Renal cortical epithelial cell (primary cell): ENCODE results near the gene GMPPA. TPM values are rescaled to one million over a fixed set of nuclear protein-coding genes. Genes with fewer than 3 reads are reported as not detected.

Source experiments
- DNase-seq: peaks from one replicate; pipeline ENCODE4 v3.0.0-alpha.2; 2011; ENCODE audit warnings: low read depth
- total RNA-seq: library from RNA; depleted of rRNA; stranded (reverse); fragments of >200 nt; gene quantifications from 2 replicates; pipeline ENCODE4 v1.2.3, GENCODE V29; 2014

The GMPPA gene
- total RNA-seq, 1 donor from 2014 or later, result 32.0 TPM

DNA sequence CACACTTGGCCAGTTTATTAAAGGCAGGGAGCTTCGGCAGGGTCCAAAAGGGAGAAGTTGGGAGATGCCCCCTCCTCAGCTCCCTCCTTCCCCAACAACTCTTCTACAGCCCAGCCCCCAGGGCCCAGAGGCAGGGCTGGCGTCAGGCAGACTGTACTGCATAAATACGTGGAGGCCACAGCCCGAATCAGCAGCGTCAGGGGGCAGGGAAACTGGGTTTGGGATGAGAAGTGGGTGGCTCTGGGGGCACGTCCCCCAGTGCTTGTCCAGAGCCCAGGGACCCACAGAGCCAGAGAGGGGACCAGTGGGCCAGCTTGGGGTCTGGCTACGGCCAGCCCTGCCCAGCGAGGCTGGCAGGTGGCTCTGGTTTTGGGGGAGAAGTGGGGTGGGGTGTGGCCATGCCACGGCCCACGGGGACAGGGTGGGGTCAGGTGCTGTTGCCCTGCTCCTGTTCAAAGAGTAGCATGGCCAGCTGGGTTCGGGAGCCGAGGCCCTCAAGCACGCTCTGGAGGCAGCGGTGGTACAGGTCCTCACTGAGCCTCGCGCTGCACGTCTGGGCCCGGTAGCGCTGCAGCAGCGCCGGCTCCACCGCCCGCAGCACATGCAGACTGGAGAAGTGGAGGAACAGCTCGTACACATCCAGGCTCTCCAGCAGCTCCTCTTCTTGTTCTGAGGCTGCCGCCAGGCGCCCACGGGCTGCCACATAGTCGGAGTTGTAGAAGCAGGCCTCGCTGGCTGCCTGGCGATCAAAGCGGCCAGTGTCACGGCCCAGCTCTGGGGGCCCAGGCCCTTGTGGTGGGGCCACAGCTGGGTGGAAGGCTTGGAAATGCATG, 40.5 kb downstream of the GMPPA start:
- no peak for DNase-seq

GRCh38 chr2:219539926-219540678, 41.4 kb downstream of the GMPPA start:
- DNase-seq, result no peak

GRCh38 chr2:219540784-219541504, 42.3 kb downstream of the GMPPA start:
- DNase-seq, result no peak

- DNase-seq, result peak; percentile 55
Measured at GRCh38 chr2:219541611-219542180, 43.0 kb downstream of the GMPPA start.

DNA sequence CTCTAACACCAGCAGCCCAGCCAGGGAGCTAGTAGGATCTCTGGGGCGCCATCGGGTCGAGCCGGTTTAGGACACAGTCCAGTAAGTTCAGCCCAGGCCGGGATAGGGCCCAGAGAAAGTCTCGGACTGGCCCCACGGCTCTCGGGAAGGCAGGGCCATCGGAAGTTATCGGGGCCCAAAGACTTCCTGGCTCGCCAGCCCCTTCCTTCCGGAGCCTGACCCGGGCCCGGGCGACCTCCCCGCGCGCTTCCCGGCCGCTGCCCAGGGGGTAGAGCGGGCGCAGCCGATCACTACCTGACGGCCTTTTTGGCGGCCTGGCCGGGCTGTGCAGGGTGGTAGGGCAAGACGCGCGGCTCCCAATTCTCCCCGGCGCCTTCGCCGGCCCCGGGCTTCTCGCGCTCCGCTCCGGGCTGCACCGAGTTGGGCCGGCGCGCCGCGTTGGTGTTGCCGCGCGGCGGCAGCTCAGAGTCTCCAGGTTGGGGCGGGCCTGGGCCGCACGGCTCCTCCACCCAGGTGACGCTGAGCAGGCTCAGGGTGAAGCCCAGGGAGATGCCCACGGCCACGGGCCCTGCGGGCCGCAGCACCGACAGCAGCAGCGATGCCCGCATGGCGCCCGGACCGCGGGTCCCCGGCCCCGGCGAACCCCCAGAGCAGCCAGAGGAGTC, 44.4 kb downstream of the GMPPA start:
- no peak for DNase-seq

DNA sequence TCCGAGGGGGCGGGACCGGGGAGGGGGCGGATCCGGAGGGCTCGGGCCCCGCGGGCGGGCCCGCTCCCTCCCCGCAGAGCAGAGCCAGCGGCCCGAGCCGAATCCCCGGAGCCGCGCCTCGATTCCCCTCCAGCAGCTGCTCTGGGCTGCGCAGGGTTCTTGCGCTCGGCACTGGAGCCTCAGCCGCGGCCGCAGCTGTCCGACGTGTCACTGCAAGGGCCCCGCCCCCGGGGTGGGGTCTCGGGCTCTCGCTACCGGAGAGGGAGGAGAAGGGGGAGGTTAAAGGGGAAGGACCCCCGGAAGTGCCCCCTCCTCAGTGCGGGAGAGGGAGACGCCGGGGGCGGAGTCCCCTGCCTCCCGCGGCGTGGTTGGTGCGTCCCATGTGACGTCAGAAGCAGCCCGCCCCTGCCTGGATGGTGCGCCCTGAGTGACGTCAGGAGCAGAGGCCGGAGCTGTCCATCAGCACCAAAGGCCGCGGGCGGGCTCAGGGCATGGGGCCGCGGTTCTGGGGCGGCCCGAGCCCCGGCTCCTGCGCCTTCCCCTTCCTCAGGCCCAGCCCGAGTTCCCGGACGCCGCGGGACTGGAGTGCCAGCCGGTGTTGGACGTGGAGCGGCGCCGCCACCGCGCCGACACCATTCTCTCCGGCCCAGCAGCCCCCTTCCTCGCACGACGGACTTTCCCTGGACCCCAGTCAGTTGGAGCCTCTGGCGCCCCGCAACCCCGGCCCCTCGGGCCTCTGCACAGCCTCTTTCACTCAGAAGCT, 45.1 kb downstream of the GMPPA start, which contains the start of the genes CHPF and TMEM198:
Gene CHPF, minus strand, starts transcription at position 214 of the 763 bp plus-strand sequence. CDS start 271 bp downstream, outside the sequence.
Gene TMEM198, plus strand, starts transcription at position 433 of the 763 bp plus-strand sequence. CDS start 700 bp downstream, outside the sequence.
- peak; percentile 92 for DNase-seq

DNA sequence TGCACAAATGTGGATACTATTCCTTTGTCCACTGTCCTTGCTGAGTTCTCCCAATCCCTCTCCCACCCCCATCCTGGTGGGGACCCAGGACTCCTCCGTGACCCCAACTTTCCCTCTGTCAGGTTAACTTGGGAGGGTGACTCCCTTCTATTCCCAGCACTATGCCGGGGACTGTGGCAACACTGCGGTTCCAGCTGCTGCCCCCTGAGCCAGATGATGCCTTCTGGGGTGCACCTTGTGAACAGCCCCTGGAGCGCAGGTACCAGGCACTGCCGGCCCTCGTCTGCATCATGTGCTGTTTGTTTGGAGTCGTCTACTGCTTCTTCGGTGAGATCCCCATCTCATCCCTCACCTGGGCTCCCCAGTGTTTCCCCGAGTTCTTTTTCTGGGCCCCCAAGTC, 45.9 kb downstream of the GMPPA start:
- DNase-seq, result no peak

GRCh38 chr2:219545295-219545942, 46.7 kb downstream of the GMPPA start:
- DNase-seq, result no peak

DNA sequence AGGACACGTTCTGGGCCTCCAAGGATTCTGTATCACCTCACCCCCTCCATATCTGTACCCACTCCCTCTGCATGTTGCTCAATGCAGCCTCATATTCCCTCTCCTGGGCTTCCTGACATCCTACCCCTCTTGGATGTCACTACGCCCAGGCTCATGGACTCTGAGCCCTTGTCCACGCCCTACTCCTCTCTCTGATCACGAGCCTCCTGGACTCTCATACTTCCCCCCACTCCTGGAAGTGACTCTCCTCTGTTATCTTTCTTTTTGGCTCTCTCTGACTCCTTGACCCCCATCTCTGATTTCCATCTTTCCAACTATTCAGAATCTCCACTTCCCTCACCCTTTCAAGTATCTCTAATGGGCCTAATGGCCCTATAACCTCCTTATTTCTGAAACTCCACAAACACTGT, 47.3 kb downstream of the GMPPA start:
- DNase-seq, result no peak

DNA sequence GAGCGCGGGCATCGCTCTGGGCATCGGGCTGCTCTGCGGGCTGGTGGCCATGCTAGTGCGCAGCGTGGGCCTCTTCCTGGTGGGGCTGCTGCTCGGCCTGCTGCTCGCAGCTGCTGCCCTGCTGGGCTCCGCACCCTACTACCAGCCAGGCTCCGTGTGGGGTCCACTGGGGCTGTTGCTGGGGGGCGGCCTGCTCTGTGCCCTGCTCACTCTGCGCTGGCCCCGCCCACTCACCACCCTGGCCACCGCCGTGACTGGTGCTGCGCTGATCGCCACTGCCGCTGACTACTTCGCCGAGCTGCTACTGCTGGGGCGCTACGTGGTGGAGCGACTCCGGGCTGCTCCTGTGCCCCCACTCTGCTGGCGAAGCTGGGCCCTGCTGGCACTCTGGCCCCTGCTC, 48.9 kb downstream of the GMPPA start:
- DNase-seq, result no peak

- DNase-seq, result no peak
Measured at GRCh38 chr2:219548990-219549389, 50.3 kb downstream of the GMPPA start.

- no peak for DNase-seq
Measured at GRCh38 chr2:219549619-219550018, 50.9 kb downstream of the GMPPA start.

DNA sequence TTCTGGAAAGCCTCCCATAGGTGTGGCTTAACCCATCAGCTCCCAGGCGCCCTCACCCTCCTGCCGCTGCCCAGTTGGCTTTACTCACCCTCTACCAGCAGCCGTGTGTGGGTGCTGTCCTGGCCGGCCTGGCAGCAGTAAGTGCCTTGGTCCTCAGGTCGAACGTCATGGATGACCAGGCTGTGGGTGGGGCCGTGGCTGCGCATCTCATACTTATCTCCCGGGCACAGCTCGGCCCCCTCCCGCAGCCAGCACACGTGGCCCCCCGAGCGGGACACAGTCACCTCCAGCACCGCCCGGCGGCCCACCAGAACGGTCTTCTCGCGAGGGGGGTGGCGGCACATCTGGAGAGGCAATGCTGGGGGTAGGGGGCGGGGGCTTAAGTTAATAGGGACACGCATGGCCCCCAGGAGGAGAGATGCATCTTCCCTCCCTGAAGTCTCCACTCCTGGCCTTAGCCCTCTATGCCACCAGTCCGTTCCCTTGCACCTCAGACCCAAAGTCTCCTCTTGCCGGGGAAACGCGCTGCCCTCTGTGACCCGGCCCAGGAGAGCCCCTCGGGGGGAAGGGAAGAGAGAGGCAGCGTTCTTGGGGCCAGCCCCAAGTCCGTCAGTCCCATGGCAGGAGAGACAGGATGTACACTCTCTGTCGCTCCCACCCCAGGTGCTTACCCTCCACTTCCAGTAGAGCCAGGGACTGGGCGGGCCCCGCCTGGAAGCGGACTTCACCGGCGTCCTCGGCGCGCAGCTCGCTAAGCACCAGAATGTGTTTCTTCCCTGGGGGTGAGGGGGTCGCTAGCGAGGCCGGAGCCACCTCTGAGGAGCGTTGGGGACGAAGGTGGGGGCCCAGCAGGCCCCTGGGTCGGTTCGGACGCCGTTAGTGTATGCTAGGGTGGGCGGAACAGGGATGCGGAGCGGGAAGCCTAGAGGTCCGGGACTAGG, 53.0 kb downstream of the GMPPA start:
- DNase-seq, result peak; percentile 55

GRCh38 chr2:219552382-219553167, 53.9 kb downstream of the GMPPA start:
- DNase-seq, result peak; percentile 46

DNA sequence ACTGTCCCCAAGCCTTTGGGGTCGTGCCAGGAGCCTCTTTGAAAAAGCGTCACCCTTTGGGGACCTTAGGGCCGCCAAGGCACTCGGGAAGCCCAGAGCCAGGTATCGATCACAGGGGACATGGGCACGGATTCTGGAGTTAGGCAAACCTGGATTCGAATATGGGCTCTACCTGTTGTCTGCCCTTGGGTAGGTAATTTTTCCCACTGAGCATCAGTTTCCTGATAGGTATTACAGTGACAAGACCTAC, 54.4 kb downstream of the GMPPA start:
- no peak for DNase-seq

- DNase-seq, result no peak
Measured at GRCh38 chr2:219553463-219553963, 54.8 kb downstream of the GMPPA start.

DNA sequence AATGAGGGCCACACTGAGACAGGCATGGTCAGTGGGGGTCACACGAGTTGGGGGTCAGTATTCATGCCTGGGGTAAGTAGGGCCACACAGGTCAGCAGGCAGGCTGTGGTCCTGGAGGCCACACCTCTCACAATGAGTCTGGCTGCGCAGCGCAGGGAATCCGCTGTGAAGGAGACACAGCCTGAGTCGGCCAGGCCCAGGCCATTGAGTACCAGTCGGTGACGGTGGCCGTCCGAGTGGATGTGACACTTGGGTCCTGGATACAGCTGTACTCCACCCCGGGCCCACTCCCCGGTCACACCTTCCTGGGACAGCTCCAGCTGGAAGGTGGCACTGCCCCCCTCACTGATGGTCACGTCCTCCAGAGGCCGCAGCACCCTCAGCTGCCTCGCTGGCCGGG, 55.7 kb downstream of the GMPPA start:
- DNase-seq, result no peak

- no peak for DNase-seq
Measured at GRCh38 chr2:219555956-219556355, 57.3 kb downstream of the GMPPA start.
